ENCODE results near the gene POC1A. TPM values are rescaled to one million over a fixed set of nuclear protein-coding genes. Genes with fewer than 3 reads are reported as not detected.

Gene POC1A
- total RNA-seq, 1 experiment from 2014 or later = 29.0 TPM

- Histone ChIP-seq H4K91ac (ENCODE audit: insufficient read length, low read depth, low read length) (no peak overlapping the region), H3K4ac (ENCODE audit: low read depth, low read length) (no peak overlapping the region), H2BK5ac (ENCODE audit: insufficient read length, low read length) (no peak overlapping the region), H4K8ac (replicated peaks; ENCODE audit: insufficient read length, low read depth, low read length) (no peak overlapping the region), H3K14ac (ENCODE audit: insufficient read depth, low read length) (no peak overlapping the region), H3K27ac (ENCODE audit: insufficient read length, low read depth, low read length) (no peak overlapping the region), H2BK12ac (ENCODE audit: insufficient read length, low read depth, low read length) (no peak overlapping the region), H4K5ac (ENCODE audit: insufficient read length, low read depth, low read length) (no peak overlapping the region), H3K4me2 (ENCODE audit: insufficient read depth, insufficient read length, low read length) (no peak overlapping the region), H3K9me3 (ENCODE audit: control insufficient read depth, low read depth, low read length) (no peaks in the 10 kb centered on the region), H3K23ac (ENCODE audit: insufficient read length, low read depth, low read length) (no peak overlapping the region), H3K4me1 (ENCODE audit: insufficient read depth, low read length) (no peaks in the 10 kb centered on the region), H3K18ac (ENCODE audit: insufficient read length, low read depth, low read length) (no peak overlapping the region), H3K79me2 (ENCODE audit: insufficient read depth, low read length) (no peaks in the 10 kb centered on the region), H3K23me2 (ENCODE audit: insufficient read length, low read depth, low read length, poor library complexity, severe bottlenecking) (no peaks in the 10 kb centered on the region), H2AK5ac (ENCODE audit: insufficient read length, low read length) (no peak overlapping the region), H2BK15ac (ENCODE audit: low read depth, low read length) (no peak overlapping the region), H3T11ph (ENCODE audit: low read length) (no peak overlapping the region), H4K20me1 (ENCODE audit: control insufficient read depth, insufficient read depth, insufficient read length) (no peaks in the 10 kb centered on the region), H3K27me3 (ENCODE audit: insufficient read depth, low read length) (no peaks in the 10 kb centered on the region), H3K79me1 (ENCODE audit: insufficient read depth, low read depth, low read length, poor library complexity, severe bottlenecking) (no peaks in the 10 kb centered on the region), H3K56ac (ENCODE audit: insufficient read length, low read depth, low read length) (no peak overlapping the region), H2BK120ac (ENCODE audit: low read depth, low read length, poor library complexity, severe bottlenecking) (no peak overlapping the region), H3K9ac (ENCODE audit: extremely low read depth, insufficient read length, low read length) (no peak overlapping the region), H2BK20ac (ENCODE audit: low read depth, low read length, poor library complexity, severe bottlenecking) (no peak overlapping the region), H2AFZ (ENCODE audit: low read length) (no peak overlapping the region)
- H3K27ac Mint-ChIP-seq = 0 out of 7 replicates have a peak overlapping the region, but pooled peaks of 1 of the 3 experiments have one; percentile 8
- no peaks in the 10 kb centered on the region for H3K9me3 Mint-ChIP-seq
- peaks cover 0 to 8% (median 3%) of the 10 kb centered on the region in 3 experiments; a peak in 4 of 7 replicates for H3K36me3 Mint-ChIP-seq (ENCODE audit: insufficient read depth in 1 of 3, low read depth in 3 of 3)
- no peak overlapping the region for H3K4me3 Mint-ChIP-seq
- no peak for DNase-seq
- WGBS (ENCODE audit: extremely low coverage, insufficient read length, low lambda C conversion rate) = no CpG with 5 or more reads among the region's 6 CpGs
- peaks cover 3 to 22% of the 10 kb centered on the region in 2 experiments for H3K4me1 Mint-ChIP-seq
- TF ChIP-seq CTCF (conservative IDR thresholded peaks at IDR 0.05) = no peak
- H3K27me3 Mint-ChIP-seq (ENCODE audit: low read depth) = no peaks in the 10 kb centered on the region
Observed at GRCh38 chr3:52086461-52086860, 67.8 kb downstream of the POC1A start.

Measured in H9 (cell line).